Esophagus muscularis mucosa (tissue), 4 donors: ENCODE measurements around the gene SIK2.

ENCODE experiments used
- CTCF ChIP-seq, 3 experiments: fragments of 200-600 bp in 2 of 3; fragments of 450-650 bp in 1 of 3; sonication (generic) in 2 of 3; IDR thresholded peaks; one replicate each; pipeline ENCODE4 v1.5.1; 2017 to 2019; ENCODE audit warnings: antibody characterized with exemption in 3 of 3, mild to moderate bottlenecking in 2 of 3, moderate library complexity in 1 of 3
- EP300 ChIP-seq: sonication (generic); formaldehyde crosslinking; IDR thresholded peaks from one replicate; pipeline ENCODE4 v1.6.1; 2017; ENCODE audit warnings: antibody characterized with exemption
- POLR2A ChIP-seq: fragments of 450-650 bp; IDR thresholded peaks from one replicate; pipeline ENCODE4 v1.6.1; 2017; ENCODE audit warnings: antibody characterized with exemption, moderate library complexity, mild to moderate bottlenecking, low read depth
- POLR2AphosphoS5 ChIP-seq, 2 donors: sonication (generic); formaldehyde crosslinking; IDR thresholded peaks; one replicate each; pipeline ENCODE4 v1.6.1; 2017; ENCODE audit warnings: antibody characterized with exemption in 2 of 2

- TF ChIP-seq POLR2A (no peak), EP300 (no peak), CTCF (IDR thresholded peaks at IDR 0.05) (no peak), POLR2AphosphoS5 (IDR thresholded peaks at IDR 0.05) (no peak)
Observed at GRCh38 chr11:111743700-111744099, 141.5 kb downstream of the SIK2 start.
